A172 (cell line): Measurements from ENCODE around the gene WDFY3. TPM values are rescaled to one million over a fixed set of nuclear protein-coding genes. Genes with fewer than 3 reads are reported as not detected.
A peak's percentile ranks its signal among the peaks of the same experiment; 100 is the strongest.

Experiments used
- DNase-seq: peaks from one replicate; pipeline ENCODE4 v3.0.0-alpha.2; 2015; ENCODE audit warnings: low spot score
- total RNA-seq: library from RNA; depleted of rRNA; stranded (reverse); fragments of >200 nt; shearing (Covaris generic); gene quantifications from 2 replicates; pipeline ENCODE4 v1.2.3, GENCODE V29; 2014; rRNA removed

The WDFY3 gene
- total RNA-seq: 33.3 and 39.8 TPM in 2 replicates

GRCh38 chr4:84966382-84967242 is at the start of gene WDFY3:
Gene WDFY3, minus strand, starts transcription at chr4:84966690. Its CDS starts 106,099 bp downstream, at chr4:84860591.
- peak; percentile 90 for DNase-seq

- peak; percentile 82 for DNase-seq
Observed at GRCh38 chr4:85005865-85006377, 39.4 kb upstream of the WDFY3 start.

GRCh38 chr4:85000343-85000742 is 33.9 kb upstream of the WDFY3 start:
- no peak for DNase-seq

GRCh38 chr4:84995386-84995785 is 28.9 kb upstream of the WDFY3 start:
- DNase-seq: peak; percentile 86

GRCh38 chr4:84994280-84994679 is 27.8 kb upstream of the WDFY3 start:
- DNase-seq: no peak

GRCh38 chr4:84985952-84986351 is 19.5 kb upstream of the WDFY3 start:
- DNase-seq: peak; percentile 79

GRCh38 chr4:84977396-84977795 is 10.9 kb upstream of the WDFY3 start:
- no peak for DNase-seq

GRCh38 chr4:84973856-84974255 is 7.4 kb upstream of the WDFY3 start:
- DNase-seq: no peak

GRCh38 chr4:84971319-84971932 is 4.9 kb upstream of the WDFY3 start:
- DNase-seq: peak; percentile 53

GRCh38 chr4:84968925-84969324 is 2.4 kb upstream of the WDFY3 start:
- no peak for DNase-seq

- peak; percentile 26 for DNase-seq
Observed at GRCh38 chr4:84967243-84967690, 777 bp upstream of the WDFY3 start.

- peak; percentile 18 for DNase-seq
Observed at GRCh38 chr4:84965553-84966381, 723 bp downstream of the WDFY3 start.

- no peak for DNase-seq
Observed at GRCh38 chr4:84964995-84965552, 1.4 kb downstream of the WDFY3 start.

GRCh38 chr4:84962102-84962501 is 4.4 kb downstream of the WDFY3 start:
- no peak for DNase-seq

GRCh38 chr4:84958434-84958833 is 8.1 kb downstream of the WDFY3 start:
- no peak for DNase-seq

- DNase-seq: no peak
Observed at GRCh38 chr4:84957514-84958420, 8.7 kb downstream of the WDFY3 start.

- DNase-seq: no peak
Observed at GRCh38 chr4:84956014-84956413, 10.5 kb downstream of the WDFY3 start.

GRCh38 chr4:84954982-84955567 is 11.4 kb downstream of the WDFY3 start:
- DNase-seq: no peak

GRCh38 chr4:84952776-84953175 is 13.7 kb downstream of the WDFY3 start:
- no peak for DNase-seq

- peak; percentile 42 for DNase-seq
Observed at GRCh38 chr4:84952004-84952403, 14.5 kb downstream of the WDFY3 start.
